ENCODE data around the gene CAMK4.
"Not testable (repeated sequence)": the region's sequence is repeated elsewhere in the genome, so short reads cannot be mapped to it uniquely, and the experiment has no call there.

CAMK4 gene

DNA sequence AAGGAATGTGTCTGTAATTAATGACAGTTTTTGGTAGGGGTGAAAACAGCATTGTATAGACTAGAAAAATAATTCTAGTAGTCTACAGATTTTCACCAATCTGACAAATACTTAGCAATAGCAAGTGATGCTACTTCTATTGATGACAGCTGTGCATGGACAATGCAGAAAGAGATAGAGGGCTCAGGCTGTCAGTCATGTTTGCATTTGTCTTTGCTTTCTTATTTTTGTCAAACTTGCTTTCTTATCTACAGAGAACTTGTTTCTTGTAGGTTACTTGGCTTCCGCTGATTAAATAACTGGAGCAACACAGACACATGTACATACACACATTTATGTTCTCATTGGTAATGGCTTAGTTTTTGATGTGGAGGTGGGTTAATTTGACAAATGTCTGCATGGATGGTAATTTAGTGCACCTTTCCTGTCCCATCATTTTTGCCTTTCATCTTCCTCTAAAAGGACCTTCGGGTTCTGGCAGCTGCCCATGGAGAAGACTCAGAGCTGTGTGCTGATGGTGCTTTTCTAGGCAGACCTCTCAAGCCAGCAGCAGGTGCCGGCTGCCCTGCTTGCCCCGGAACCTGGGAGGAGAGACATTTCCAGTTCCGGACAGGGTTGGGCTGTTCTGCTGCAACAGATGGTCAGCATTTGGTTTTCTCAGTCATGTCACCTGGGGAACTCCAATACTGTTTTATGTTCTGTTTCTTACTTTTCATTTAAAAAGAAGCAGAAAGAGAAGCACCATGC lies 28.8 kb downstream of the CAMK4 start:
- no peak overlapping the region for H3K4me3 ChIP-seq (ENCODE audit: low read depth, low read length)
- DNase-seq (ENCODE audit: low read depth): no peak

DNA sequence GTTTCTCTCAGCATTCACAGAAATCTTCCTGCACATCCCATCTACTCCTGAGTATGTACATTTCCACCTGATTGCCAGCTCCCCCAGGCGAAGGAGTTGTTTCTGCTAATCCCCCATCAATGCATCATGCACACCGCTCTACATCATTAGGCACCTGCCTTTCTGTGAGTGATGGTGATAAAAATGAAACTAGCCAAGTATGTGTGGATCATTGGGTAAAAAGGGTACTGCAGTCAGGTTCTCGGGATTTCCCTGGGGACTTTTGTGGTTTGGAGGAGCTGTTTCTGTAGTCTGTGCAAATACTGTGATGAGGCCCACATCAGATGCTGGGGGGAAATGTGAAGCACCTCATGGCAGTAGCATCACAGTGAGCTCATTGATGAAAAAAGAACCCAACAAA lies 30.4 kb downstream of the CAMK4 start:
- peak; percentile 45 for DNase-seq (ENCODE audit: low read depth)
- no peak overlapping the region for H3K4me3 ChIP-seq (ENCODE audit: low read depth, low read length)

DNA sequence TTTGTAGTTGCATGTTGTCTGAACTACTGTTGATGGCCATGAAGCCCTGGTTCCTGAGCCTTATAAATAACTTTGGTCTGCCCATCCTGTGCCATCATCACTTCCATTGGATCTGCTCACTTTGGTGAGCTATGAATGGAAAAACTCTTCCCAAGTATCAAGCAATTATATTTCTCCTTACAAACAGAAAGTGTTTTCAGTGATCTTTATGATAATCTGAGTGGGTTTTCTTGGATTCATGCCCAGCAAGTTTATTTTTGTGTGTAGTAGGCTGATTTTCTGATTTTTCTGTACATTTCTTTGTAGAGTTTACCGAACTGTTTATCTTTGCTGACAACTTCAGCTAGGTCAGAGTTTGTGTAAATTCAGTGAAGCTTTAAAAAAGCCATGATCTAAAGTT lies 31.0 kb downstream of the CAMK4 start:
- DNase-seq (ENCODE audit: low read depth): no peak
- no peak overlapping the region for H3K4me3 ChIP-seq (ENCODE audit: low read depth, low read length)

DNA sequence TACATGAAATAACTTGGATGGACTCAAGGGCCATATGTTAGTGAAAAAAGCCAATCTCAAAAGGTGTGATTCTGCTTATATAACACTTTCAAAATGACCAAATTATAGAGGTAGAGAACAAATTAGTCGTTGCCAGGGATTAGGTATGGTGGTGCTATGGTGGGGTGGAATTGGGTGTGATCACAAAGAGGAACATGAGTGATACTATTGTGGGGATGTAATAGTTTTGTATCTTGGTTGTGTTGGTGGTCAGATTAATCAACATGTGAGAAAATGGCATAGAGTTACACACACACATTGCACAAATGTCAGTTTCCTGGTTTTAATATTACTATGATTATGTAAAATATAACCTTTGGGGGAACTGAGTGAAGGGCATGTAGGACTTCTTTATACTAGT lies 31.9 kb downstream of the CAMK4 start:
- H3K4me3 ChIP-seq (ENCODE audit: low read depth, low read length): no peak overlapping the region
- no peak for DNase-seq (ENCODE audit: low read depth)

DNA sequence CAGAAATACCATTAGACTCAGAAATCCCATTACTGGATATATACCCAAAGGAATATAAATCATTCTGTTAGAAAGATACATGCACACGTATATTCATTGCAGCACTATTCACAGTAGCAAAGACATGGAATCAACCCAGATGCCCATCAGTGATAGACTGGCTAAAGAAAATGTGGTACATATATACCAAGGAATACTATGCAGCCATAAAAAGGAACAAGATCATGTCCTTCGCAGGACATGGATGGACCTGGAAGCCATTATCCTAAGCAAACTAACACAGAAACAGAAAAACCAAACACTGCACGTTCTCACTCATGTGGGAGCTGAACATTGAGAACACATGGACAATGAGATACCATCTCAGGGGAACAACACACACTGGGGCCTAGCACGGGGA lies 33.4 kb downstream of the CAMK4 start:
- not testable (repeated sequence) for H3K4me3 ChIP-seq (ENCODE audit: low read depth, low read length); DNase-seq (ENCODE audit: low read depth)

DNA sequence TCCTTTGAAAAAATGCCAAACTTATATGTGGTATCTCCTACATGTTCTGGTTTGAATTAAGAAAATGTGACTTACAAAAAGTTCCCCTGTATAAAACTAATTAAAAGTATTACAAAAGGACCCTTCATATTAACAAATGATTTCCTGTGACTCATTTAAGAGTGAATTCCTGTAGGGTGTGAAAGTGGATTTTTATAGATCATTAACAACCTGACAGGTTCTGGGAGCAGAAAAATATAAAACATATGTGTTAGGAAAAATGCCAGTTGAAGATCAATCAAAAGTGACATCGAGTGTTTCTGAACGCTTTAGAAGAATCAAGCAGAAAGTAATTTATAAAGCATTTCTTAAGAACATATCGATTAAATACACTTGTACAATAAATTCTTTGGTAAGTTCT lies 35.5 kb downstream of the CAMK4 start:
- no peak for DNase-seq (ENCODE audit: low read depth)
- no peak overlapping the region for H3K4me3 ChIP-seq (ENCODE audit: low read depth, low read length)

DNA sequence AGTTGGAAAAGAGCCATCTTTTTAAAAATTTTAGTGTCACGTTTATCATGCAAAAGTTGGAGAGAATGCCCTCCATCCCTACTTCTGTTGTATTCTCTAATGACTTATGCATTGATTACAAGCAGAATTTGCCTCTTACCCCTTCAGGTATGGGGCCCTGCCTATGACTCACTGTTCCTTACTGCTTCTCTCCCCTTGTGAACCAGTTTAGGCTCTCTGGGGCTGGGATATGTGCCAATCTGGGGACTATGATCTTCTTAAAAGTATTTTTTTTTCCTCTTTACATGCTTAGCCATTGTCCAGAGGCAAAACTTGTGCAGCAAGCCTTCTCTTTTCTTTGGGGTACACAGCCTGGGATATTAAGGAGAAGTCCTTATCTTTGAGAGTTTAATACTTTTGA lies 37.4 kb downstream of the CAMK4 start:
- DNase-seq (ENCODE audit: low read depth): no peak
- H3K4me3 ChIP-seq (ENCODE audit: low read depth, low read length): no peak overlapping the region

DNA sequence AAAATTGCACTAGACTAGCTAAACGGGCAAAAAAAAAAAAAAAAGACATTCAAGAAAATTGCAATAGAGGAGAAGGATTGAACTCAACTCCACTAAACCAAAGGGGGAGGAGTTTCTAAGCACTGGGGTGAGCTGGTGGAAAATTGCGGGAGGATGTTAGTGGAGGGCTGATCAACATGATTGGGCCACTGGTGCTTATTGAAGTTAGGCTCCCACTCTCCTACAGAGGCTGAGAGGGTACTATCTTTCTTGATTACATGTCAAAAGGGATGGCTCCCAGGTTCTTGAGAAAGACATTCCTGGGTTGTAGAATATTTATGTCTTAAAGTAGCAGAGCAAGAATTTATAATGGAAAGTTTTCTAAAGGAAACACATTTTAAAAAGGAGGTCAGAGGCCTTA lies 38.0 kb downstream of the CAMK4 start:
- no peak overlapping the region for H3K4me3 ChIP-seq (ENCODE audit: low read depth, low read length)
- DNase-seq (ENCODE audit: low read depth): no peak

DNA sequence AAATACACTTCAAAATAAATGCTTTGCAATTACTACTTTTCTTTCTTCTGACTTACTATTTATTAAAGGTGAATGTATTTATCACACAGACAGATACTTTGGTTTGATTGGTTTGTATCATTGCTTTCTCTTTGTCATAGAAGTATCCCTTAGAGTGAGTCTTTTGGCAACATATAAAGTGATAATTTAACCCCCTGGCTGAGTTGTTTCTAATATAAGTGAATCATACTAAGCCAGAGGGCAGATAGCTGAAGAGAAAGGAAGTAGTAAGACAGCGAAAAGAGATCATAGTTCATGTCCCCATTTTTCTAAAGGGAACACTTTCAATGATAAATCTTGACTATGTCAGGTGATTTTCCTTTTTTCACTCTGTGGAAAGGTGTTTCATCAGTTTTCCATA lies 38.6 kb downstream of the CAMK4 start:
- H3K4me3 ChIP-seq (ENCODE audit: low read depth, low read length): no peak overlapping the region
- DNase-seq (ENCODE audit: low read depth): no peak

DNA sequence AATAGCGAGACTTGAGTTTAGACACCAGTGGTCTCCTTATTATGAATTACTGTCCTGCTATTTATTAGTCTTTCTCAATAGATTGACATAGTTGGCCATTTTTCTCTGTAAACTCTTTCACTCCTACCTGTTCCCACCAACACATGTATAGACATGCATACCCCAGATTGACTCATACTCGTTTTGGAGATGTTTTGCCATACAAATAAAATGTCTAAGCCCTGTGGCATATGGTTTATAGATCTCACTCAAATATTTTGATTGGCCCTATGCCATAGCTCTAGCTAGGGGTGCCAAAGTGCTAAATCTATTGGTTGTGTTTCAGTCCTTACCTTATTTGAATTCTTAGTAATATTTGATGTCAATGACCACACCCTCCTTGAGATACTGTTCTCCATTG lies 42.3 kb downstream of the CAMK4 start:
- DNase-seq (ENCODE audit: low read depth): no peak
- no peak overlapping the region for H3K4me3 ChIP-seq (ENCODE audit: low read depth, low read length)

DNA sequence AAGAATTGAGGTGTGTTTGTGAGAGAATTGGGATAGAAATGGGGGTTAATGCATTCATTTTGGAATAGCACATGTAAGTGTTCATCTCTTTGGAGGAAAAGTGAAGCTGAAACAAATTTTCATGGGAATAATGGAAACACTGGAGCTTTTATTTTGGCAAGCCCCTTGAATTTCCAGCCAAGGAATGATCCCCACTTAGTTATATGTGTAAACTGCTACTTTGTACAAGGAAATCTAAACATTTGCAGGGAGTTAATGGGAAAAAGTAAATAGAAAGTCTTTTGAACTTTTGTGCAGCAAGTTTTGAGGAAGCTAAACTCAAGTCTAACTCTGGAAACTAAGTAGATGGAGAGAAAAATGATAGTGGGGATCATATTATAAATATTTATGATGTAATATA lies 44.1 kb downstream of the CAMK4 start:
- H3K4me3 ChIP-seq (ENCODE audit: low read depth, low read length): no peak overlapping the region
- DNase-seq (ENCODE audit: low read depth): no peak

DNA sequence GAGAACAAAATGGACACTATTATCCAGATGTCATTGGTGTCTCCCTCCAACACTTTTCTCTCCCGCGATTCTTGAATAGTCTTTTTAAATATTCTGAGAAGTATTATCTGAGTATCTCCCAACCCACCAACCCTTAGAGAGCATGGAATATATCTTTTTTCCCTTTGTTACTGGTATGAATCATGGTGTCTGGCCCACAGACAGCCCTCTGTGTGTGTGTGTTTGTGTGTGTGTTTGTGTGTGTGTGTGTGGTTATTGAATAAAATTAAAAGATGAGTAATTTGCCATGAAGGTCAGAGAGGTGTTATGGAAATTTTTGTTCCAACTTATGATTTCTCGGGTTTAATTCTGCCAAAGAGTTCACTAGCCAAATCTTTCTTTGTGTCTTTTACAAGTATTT lies 47.7 kb downstream of the CAMK4 start:
- DNase-seq (ENCODE audit: low read depth): no peak
- no peak overlapping the region for H3K4me3 ChIP-seq (ENCODE audit: low read depth, low read length)

DNA sequence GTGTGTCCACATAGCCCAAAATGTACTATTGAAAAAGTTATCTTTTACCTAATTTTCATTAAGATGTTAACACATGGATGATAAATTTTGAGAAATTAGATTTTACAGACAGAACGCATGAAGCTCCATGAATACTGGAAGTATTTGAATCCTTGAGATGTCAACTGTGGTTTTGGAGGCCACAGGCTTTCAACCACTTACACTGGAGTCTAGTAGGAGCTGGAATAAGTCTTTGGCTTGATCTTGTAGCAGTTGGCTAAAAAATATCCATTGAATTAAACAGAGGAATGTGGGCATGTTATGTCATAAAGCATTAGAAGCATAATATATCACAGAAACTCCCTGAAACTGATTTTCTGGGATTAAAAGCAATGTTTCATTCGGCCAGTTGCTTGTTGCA lies 52.9 kb downstream of the CAMK4 start:
- H3K4me3 ChIP-seq (ENCODE audit: low read depth, low read length): no peak overlapping the region
- DNase-seq (ENCODE audit: low read depth): no peak

DNA sequence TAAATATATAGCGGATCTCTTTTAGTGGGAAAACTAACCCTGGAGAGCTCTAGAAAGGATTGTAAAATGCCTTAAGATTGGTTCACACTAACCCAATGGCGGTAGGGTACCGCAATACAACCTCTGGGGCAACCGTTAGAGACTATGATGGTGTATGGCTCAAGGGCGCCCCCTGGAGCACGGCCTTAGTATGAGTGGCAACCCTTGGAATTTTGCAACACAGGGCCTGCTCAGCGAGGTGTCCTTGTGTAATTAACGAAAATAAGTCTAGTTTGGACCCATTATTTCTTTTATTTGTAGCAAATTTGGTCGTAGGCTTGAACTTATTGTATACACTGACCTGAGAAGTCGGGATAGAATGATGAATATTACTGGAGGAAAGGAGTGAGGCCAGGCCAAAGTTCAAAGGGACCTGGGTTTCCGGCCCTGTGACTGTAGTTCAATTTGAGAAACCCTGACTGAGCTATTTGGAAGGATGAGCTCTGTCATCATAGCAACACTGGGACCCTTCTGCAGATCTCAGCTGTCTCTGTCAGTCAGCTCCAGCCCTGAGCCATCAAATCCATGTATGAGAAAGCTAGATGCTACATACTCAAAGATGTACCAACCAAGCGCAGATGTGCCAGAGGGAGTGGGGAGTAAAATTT lies 54.8 kb downstream of the CAMK4 start:
- no peak overlapping the region for H3K4me3 ChIP-seq (ENCODE audit: low read depth, low read length)
- no peak for DNase-seq (ENCODE audit: low read depth)

DNA sequence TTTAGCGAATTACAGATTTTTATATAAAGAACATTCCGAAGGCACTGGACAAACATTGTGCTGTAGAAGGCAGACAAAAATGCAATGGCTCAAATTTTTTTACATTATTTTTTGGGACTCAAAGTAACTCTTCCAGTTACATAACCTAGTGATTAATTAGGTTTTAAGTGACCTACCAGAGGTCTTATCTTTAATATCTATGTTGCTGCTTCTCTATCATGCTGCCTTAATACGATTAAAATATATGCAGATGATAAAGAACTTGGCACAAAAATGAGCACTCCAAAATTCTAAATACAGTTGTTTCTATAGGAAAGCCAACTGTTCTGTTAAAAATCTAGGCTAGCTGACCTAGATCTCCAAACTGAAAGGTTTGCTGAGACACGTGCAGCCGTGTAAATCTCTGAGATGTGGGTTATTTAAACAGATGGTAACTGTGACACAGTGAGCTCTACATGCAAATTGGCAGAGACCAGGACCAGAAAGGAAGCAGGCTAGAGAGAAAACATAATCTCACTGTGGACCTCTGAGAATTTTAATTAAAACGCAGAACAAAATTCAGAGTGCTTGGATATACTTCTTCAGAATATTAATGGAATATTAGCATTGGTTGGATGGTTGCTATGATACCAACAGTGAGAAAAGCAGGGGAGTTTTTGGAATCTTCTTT lies 56.2 kb downstream of the CAMK4 start:
- DNase-seq (ENCODE audit: low read depth): no peak
- H3K4me3 ChIP-seq (ENCODE audit: low read depth, low read length): no peak overlapping the region

DNA sequence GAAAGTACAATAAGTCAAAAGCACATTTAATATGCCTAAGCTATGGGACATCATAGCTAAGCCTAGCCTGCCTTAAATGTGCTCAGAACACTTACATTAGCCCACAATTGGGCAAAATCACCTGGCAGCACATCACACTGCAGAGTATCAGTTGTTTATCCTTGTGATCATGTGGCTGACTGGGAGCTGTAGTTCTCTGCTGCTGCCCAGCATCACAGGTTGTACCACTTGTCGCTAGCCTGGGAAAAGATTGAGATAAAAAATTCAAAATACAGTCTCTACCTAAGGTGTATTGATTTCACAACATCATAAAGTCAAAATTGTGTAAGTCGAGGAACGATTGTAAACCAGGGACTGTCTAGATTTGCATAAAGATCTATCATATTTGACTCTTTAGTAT lies 58.6 kb downstream of the CAMK4 start:
- no peak overlapping the region for H3K4me3 ChIP-seq (ENCODE audit: low read depth, low read length)
- no peak for DNase-seq (ENCODE audit: low read depth)

DNA sequence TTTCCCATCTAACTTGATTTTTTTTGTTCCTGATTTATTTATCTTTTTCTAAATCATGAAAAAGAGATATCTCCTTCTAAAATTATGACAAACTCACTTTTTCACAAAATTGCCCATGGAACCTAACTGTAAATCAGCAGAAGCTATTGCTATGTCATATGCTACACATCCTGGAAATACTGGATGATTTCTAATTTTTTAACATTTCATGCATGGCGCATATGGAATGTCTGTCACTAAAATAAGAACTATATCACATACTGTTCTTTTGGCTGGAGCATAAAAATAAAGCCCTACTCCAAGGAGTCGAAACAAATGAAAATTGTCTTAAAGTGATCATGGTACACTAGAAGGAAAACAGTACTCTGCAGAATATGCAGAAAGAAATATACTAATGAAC lies 60.6 kb downstream of the CAMK4 start:
- no peak overlapping the region for H3K4me3 ChIP-seq (ENCODE audit: low read depth, low read length)
- no peak for DNase-seq (ENCODE audit: low read depth)

DNA sequence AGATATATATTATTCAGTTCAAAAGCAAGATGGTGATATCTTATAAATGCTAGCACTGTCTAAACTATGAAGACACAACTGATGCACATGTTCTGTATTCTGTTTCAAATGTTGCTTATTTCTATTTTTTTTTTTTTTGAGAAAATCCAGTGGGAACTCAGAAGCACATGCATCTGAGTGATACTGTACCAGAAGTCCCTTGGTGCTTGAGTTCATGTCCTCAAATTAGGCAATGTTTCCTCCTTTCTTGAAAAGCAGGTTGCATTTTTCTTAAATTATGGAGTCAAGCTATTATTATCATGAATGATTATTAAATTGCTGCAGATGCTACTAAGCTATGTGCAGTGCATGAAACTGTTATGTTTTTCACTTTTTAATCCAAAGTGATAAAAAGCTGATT lies 70.4 kb downstream of the CAMK4 start:
- no peak for DNase-seq (ENCODE audit: low read depth)
- no peak overlapping the region for H3K4me3 ChIP-seq (ENCODE audit: low read depth, low read length)

DNA sequence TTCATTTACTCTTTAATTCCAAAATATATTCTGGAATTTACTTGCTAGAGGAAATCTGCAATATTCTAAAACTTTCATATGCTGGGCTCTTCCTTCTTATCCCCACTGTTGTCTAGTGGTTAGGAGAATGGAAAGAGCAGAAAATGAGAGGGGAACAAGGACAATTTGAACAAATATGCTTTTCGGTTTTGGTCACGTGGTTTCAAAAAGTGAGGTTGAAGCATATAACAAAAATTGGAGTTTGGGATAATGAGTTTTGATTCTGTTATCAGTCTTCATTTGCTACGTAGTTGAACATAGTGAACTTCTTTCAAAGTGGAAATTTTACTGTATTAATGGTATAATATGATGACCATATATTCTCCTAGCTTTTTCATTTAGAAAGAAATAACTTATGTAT lies 71.5 kb downstream of the CAMK4 start:
- no peak overlapping the region for H3K4me3 ChIP-seq (ENCODE audit: low read depth, low read length)
- no peak for DNase-seq (ENCODE audit: low read depth)

DNA sequence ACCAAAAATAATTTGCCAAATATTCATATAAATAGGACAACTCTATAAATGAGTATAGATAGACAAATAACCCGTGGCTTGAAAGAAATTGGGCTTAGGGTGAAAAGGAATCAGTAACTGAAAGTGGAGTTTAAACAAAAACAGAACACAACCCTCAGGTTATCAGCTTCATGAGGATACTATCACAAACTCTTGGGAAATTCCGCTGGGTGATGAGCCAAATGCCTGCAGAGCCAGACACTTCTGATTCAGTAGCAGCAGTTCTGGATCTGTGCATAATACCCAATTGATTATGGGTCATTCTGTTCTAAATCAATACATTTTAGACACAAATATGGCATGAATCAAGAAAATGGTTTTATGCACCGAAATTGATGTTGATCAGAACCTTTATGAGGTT lies 72.4 kb downstream of the CAMK4 start:
- DNase-seq (ENCODE audit: low read depth): no peak
- H3K4me3 ChIP-seq (ENCODE audit: low read depth, low read length): no peak overlapping the region

DNA sequence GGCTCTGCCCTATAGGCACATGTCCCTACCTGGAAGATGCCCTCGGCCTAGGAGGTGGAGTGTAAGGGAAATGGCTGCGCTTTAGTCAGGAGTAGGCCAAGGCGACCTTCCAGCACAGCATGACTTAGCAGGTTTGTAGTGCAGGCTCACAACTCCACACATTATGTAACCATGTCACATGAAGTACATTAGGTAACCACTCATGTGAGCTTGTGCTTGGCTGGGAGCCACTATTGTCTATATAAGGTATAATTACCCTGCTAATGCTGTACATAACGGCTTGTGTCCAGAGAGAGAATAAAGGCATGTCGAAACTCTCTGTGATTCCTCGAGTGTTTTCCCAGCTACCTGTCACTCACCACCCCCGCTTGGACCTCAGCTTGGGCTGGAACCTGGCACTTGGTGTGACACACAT lies 74.9 kb downstream of the CAMK4 start:
- no peak for DNase-seq (ENCODE audit: low read depth)
- H3K4me3 ChIP-seq (ENCODE audit: low read depth, low read length): no peak overlapping the region
